Endothelial cell of hepatic sinusoid (primary cell): ENCODE results near the gene PVALB.

Experiments used
- in situ Hi-C: cut with HindIII; loops from 2 replicates; pipeline ENCODE4 v1.10.0; 2017; ENCODE audit warnings: low sequenced_read_pairs

PVALB gene

DNA sequence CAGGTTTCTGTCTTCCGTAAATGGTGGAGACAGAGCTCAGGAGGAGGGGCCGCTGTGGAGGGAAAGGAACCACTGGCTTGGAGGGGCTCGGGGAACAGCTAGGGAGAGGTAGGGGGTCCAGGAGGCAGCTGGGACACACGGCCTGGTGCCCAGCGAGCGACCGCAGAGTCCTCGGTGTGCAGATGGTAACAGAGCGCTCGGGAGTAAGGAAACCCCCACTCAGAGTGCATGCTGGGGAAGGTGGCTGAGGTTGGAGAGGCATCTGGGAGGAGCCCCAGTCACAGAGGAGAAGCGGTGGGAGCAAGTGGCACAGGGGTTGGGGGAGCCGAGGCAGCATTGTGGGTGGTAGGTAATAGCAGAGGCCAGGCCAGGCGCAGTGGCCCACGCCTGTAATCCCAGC, 33.2 kb upstream of the PVALB start:
- in situ Hi-C loops = no loop called here

DNA sequence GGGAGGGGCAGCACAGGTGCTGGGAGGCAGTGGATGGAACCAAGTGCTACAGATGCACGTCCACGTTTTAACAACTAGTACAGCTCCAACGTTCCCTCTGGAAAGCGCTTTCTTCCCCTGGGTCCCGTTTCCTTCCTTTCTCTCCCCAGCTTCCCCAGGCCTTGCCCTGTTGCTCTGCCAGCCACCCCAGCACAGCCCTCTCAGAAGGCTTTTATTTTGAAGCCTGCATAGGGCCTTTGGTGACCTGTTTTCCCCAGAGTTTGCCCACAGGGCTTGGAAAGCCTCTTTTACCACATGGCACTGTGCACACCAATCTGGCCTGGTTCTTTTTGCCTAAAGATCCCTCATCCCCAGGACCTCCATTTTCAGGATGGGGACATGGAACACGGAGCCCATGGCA, 30.1 kb upstream of the PVALB start:
- in situ Hi-C loops = no loop called here

DNA sequence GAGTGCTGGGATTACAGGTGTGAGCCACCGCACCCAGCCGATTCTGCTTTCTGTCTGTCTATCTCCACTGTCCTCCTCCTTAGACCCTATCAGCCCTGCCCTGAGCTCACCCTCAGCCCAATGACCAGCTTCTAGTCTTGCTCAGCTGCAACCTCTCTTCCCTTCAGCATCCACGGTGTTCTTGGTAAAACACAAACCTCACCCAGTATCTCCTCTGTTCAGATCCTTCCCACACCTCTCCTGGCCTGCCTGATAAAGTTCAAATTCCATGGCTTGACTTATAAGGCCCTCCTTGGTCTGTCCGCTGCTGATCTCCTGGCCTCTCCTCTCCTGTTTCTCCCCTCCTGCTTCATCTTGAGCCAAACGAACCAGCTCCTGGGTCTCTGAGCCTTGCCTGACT, 29.4 kb upstream of the PVALB start:
- in situ Hi-C loops = no loop called here

DNA sequence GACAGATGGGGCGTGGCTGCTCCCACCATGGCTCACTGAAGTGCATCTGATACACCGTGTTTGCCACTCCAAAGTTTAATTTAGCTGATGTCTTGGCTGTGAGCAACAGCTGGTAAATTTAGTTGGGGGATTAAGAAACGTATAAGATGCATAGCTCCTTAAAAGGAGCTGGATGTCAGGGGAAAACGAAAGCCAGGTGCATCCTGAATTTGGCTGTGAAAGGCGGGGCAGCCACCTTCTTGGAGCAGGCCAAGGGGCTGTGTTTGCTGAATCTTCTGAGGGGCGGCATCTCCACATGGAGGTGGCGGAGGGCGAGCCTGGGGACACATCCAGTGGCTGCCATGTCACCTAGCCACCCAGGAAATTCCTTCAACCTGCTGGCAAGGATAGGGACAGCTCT, 23.3 kb upstream of the PVALB start:
- in situ Hi-C loops = no loop called here

DNA sequence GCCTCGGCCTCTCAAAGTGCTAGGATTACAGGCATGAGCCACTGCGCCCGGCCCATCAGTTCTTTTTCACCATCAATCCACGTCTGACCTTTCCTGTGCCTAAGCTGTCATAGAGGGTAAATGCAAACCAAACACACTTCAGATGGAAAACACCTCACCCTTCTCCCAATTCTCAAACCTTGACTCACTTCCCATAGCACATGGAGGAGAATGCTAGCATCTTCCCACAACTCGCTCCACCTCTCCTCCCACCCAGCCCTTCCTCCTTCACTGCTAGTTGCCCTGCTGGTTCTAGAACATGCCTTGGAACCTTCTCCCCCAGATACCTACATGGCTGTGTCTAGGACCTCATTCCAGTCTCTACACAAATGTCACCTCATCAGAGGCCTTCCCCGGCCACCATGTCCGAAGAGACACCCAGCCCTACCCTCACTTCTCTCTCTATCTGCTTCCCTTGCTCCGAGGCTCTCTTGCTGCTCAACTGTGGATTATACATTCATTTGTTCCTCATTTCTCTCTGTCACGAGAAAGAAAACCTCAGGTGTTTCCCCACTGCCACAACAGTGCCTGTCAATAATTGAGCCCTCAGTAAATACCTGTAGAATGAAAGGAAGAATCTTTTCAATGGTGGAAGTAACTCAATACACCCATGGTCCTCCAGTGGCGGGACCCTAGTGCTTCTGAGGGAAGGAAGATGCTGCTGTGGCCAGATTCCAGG, 22.7 kb upstream of the PVALB start:
- in situ Hi-C loops = loop anchor here (5.0 kb wide), 1 partner anchor 62 kb away; the partner anchor contains the start of gene IFT27

DNA sequence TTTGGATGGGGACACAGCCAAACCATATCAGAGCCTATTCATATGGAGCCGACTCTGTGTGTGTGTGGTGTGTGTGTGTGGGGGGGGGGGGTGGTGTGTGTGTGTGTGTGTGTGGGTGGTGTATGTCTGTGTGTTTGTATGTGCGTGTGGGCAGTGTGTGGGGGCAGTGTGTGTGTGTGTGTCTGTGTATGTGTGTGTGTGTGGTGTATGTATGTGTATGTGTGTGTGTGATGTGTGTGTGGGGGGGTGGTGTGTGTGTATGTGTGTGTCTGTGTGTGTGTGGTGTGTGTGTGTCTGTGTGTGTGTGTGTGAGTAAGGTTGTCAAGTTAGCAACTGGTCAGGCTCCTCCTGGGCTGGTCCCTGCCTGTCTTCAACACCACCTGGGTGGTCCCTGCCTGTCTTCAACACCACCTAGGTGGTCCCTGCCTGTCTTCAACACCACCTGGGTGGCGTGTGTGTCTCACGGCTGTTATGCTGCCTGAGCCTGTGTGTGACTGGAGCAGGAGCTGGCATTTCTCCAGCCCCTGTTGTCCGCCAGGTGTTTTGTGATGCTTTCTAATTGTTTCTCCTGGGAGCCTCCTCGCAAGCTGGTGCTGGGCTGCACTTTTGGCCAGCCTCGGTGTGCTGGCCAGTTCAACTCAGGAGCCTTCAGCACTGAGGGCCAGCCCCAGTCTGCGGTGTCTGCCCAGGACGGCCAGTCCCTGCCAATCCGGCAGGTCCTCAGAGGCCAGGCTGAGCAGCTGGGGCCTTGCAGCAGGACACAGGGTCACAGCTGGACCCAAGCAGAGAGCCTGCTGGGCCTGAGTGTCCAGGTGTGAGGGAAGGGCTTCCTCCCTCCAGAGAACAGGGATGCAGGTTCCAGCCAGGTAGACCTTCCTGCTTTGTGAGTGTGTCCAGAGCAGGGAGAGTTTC, 21.5 kb upstream of the PVALB start:
- in situ Hi-C loops = loop anchor here (5.0 kb wide), 1 partner anchor 61 kb away; the partner anchor contains the start of gene IFT27

DNA sequence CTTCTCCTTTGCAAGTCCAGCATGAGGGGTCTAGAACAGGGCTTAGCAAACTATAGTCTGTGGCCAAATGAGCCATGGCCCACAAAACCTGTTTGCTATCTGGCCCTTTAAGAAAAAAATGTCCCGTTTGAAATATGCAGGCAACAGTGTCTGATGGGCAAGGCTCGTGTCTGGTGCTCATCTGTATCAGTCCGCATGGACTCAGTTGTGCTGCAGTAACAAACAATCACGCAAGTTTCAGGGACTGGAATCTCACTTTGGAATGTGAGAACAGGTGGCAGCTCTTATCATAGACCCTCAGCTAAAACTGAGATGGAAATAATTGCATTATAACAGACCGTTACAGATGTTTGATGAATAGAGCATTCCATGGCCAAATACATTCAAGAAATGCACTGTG, 19.1 kb upstream of the PVALB start:
- in situ Hi-C loops = loop anchor here (5.0 kb wide), 1 partner anchor 59 kb away; the partner anchor contains the start of gene IFT27

DNA sequence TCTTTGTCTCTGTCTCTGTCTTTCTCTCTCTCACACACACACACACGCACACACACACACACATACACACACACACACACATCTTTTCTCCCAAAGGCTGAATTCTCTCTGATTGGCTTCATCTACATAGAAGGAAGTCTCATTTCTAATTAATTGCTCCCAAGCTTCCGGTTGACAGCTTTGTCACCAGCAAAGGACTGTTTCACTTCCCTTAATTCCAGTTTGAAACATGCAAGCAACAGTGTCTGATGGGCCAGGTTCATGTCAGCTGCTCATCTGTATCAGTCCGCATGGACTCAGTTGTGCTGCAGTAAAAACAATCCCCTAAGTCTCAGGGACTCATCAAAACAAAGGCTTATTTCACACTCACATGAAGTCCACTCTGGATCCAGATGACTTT, 16.2 kb upstream of the PVALB start:
- in situ Hi-C loops = no loop called here

DNA sequence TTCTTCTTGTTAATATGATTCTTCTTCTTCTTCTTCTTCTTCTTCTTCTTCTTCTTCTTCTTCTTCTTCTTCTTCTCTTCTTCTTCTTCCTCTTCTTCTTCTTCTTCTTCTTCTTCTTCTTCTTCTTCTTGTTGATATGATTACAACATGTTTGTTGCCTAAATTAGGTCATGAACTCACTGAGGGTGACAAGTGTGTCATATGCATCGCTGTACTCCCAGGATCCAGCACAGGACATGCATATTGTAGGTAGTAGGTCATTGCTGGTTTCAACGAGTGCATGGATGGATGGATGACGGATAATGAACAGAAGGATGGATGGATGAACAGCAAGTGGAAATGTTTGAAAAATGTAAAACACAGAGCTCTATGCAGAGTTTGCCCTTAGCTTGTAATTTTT, 14.9 kb upstream of the PVALB start:
- in situ Hi-C loops = no loop called here

DNA sequence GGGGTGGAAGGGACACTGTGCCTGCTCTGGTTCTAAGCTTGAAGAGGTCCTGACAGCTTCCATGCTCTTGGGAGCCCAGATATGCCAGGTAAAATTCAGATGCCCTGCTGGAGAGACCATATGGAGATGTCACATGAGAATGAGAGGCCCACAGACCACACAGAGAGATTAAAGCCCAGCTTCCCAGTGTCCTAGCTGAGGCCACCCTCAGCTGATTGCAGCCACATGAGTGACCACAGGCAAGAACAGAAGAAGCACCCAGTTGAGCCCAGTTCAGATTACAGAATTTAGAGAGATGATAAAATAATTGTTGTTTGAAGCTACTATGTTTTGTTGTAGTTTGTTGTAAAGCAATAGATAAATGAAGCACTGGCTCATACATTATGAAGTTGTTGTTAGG, 14.4 kb upstream of the PVALB start:
- in situ Hi-C loops = no loop called here

DNA sequence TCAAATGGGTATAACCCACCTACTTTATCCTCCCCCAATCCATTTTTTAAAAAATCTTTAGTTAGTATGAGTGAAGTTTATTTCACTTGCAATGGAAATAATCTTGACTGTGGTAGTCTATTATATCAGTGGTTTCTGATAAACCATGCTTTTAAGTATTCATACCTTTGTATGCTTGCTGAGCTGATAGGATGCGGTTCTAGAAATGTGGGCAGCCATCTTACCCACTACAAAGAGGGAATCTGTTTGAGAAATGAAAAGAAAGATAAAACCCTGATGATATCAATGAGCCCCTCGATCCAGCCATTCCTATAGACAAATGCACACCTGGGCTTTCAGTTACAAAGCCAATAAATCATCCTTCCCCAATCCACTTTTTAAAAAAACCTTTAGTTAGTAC, 13.8 kb upstream of the PVALB start:
- in situ Hi-C loops = no loop called here

DNA sequence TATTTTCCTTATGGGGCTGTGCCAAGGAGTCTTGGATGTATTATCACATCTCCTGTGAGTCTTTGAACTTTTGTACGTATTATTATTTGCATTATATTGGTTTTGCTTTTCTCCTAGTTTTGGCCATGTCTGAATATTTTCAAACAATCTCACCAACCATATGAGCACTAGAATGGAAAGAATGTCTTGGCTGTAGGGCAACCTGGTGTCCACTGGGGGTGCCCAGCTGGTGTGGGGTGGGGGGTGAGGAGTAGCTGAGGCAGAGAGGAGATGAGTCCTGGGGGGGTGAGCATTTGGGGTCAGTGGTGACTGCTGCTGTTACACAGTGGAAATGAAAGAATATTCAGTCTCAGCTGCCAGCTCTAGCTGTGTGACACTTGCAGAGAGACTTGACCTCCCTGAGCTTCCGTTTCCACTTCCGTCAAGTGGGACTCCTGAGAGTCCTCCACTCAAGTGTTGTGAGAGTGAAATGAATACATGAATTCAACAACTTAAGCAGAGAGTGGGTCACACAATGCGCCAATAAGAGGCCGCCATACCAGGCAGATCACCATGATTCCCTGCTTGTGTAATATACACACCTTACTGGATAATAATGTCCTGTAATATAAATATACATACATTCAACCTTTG, 12.7 kb upstream of the PVALB start:
- in situ Hi-C loops = no loop called here

DNA sequence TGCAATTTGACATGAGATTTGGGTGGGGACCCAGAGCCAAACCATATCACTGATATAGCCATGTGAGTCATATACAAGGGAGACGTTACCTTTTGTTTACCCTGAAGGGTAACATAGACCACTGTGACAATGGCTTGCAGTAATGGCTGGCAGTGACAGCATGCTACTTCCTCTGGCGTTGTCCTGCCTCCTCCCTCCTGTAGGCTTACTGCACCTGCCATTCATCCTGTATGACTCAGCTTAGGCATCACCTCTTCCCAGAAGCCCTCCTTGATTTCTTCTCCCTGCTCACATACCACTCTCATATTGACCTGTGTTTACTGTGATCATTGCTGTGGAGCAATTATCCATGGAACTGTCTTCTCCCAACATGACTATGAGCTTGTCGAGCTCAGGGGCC, 12.0 kb upstream of the PVALB start:
- in situ Hi-C loops = no loop called here

DNA sequence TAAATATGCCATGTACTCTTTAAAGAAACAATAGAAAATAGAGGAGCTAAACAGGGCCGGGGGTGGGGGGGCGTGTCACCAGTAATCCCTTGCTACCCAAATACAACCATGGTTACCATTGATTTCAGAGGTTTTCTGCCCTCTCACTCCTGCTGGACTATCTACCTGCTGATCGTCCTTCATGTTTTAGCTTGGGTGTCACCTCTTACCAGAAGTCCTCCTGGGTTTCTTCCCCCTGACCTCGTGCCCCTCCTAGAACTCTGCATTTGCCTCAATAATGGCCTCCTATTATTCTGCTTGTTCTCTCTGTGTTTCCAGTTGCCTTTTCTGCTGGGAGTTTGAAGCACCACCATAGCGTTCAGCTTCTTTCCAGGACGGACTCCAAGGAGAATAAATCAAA, 9.4 kb upstream of the PVALB start:
- in situ Hi-C loops = no loop called here

DNA sequence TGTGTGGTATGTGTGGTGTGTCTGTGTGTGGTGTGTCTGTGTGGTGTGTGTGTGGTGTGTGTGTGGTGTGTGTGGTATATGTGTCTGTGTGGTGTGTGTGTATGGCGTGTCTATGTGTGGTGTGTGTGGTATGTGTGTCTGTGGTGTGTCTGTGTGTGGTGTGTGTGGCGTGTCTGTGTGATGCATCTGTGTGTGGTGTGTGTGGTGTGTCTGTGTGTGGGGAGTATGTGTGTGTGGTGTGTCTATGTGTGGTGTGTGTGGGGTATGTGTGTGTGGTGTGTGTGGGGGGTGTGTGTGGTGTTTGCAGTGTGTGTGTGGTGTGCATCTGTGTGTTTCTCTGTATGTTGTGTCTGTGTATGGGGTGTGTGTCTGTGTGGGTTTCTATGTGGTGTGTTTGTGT, 7.8 kb upstream of the PVALB start:
- in situ Hi-C loops = no loop called here

DNA sequence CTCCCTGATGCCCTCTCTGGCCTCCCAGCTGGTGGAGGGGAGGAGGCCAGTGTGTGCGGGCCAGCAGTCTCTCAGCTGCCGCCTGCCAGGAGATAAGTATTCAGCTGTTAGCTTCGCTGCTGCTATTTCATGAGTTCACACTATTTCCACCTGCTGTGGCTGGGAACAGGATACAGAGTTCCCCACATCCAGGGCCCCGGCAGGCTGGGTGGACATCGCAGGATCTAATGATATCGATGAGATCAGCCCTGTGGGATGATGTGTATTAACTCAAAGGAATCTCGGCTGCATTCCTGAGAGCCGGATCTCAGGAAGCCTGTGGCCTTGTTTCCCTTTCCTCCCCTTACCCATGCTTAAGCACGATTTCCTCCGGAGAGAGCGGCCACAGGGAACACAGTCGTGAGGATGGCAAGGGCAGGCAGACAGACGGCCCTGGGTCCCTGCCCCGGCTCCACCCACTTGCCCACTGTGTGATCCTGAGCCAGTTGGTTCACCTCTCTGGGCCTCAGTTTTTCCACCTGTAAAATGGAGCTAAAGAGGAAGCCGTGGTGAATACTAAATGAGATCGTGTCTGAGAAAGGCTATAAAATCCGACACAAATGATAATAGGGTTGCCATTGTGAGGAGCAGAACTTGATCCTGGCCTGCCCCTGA, 6.5 kb upstream of the PVALB start:
- in situ Hi-C loops = no loop called here

DNA sequence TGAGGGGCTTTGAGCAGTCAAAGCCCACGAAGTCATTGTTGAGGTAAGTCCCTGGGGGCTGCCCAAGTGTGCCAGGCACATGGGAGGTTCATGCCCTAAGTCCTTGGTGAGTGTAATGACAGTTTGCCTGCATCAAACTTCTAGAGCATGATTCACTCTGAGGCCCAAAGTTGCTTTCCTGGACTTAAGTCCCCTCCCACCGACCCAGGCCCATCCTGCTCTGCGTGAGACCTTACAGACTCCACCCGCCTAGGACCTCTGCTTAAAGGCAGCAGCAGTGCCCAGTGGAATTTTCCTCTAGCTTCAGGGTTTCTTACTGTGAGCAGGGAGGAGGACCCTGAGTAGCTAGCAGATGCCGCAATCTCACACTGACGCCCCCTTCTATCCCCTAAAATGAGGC, 5.7 kb upstream of the PVALB start:
- in situ Hi-C loops = no loop called here

DNA sequence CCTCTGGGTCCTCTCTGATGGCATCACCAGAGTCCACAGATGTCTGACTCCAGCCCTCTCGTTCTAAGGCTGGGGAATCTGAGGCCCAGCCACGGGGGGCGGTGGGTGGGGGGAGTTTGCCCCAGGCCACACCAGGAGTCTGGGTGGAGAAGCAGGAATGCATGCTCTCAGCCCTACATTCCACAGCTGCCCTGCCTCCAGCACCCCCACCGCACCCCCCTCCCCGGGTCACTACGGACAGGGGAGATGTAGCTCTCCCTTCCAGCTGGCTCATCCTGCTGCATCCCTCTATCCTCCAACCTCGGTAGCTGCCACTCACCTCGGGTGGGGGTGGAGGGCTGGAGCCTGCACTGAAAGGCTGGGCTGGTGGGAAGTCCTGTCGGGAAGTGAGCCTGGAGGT, 2.3 kb upstream of the PVALB start:
- in situ Hi-C loops = no loop called here

DNA sequence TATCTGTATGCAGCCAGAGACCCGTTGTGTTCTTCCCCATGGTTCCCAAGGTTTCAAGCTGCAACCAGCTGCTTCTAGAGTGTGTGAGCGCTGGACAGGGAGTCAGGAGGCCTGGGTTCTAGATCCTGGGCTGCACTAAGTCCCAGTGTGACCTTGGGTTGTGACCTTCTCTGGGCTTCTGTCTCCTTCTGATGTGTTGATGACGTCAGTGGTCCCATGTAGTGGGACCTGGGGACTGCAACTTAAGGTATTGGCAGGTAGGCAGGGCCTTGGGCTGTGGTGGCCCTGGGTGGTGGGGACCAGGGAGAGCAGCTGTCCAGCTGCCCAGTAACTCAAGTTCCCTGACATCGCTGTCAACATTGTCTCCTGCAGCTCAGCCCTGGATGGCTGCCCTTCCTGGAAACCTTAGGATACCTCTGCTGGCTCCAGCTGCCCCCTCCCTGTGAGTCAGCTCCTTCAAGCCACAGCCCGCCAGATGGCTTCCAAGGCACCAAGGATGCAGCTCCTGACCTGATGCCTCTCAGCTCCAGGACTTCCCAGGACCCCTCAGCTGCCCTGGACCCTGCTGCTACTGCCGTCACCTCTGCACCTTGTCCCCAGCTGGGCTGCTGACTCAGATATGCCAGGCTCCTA, 1.3 kb upstream of the PVALB start:
- in situ Hi-C loops = no loop called here

DNA sequence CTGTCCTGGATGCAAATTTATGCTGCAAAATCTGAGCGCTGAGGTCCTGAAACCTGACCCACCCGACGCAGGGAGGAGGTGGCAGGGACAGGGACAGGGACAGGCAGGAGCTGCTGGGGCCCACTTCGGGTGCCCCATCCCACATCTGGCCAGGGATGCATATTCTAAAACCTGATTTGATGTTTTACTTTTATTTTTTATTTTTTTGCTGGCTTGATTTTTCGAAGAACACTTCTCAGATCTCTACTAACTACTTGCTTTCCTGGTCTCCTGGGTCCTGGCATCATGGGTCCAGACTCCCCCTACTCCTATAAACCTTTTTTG, 652 bp upstream of the PVALB start:
- in situ Hi-C loops = no loop called here

DNA sequence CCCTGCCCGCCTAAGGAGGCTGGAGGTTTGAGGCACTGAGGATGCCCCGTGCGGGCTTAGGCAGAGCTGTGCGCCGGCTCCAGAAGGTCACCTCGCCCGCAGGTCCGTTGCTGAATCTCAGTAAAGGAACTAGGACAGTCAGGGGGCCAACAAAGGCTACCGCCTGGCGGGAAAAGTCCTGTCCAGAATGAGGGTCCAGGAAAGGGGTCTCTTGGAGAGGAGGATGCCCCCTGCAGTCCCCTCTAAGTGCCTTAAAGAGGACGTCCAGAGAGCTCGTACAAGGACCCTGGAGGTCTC, 548 bp downstream of the PVALB start:
- in situ Hi-C loops = no loop called here
